SU-DHL-6 (cell line): ENCODE data around the gene LGALS14.

Experiments
- CTCF ChIP-seq: fragments of 200-600 bp; sonication (generic); IDR thresholded peaks from one replicate; pipeline ENCODE4 v1.5.1; 2017; ENCODE audit warnings: antibody characterized with exemption, mild to moderate bottlenecking, low read length, moderate library complexity; ENCODE audit not compliant: insufficient read depth, poor library complexity, severe bottlenecking
- EZH2phosphoT487 ChIP-seq: fragments of 200-600 bp; sonication (generic), shearing (Covaris generic); conservative IDR thresholded peaks from 2 replicates; pipeline ENCODE4 v1.6.1; 2018; ENCODE audit warnings: mild to moderate bottlenecking, antibody characterized with exemption, low read length, moderate library complexity, mixed read lengths

- TF ChIP-seq CTCF (no peak), EZH2phosphoT487 (no peak)
These were observed 42.7 kb downstream of the LGALS14 start for GRCh38 chr19:39746836-39747529.
